Embryonic facial prominence (tissue), 1 donor: ENCODE data around the gene SH3BP2.
"Not testable (repeated sequence)": the region's sequence is repeated elsewhere in the genome, so short reads cannot be mapped to it uniquely, and the experiment has no call there.

Experiments used
- DNase-seq: peaks from one replicate; pipeline ENCODE4 v3.0.0-alpha.2; 2016; ENCODE audit errors: extremely low spot score

Gene SH3BP2

DNA sequence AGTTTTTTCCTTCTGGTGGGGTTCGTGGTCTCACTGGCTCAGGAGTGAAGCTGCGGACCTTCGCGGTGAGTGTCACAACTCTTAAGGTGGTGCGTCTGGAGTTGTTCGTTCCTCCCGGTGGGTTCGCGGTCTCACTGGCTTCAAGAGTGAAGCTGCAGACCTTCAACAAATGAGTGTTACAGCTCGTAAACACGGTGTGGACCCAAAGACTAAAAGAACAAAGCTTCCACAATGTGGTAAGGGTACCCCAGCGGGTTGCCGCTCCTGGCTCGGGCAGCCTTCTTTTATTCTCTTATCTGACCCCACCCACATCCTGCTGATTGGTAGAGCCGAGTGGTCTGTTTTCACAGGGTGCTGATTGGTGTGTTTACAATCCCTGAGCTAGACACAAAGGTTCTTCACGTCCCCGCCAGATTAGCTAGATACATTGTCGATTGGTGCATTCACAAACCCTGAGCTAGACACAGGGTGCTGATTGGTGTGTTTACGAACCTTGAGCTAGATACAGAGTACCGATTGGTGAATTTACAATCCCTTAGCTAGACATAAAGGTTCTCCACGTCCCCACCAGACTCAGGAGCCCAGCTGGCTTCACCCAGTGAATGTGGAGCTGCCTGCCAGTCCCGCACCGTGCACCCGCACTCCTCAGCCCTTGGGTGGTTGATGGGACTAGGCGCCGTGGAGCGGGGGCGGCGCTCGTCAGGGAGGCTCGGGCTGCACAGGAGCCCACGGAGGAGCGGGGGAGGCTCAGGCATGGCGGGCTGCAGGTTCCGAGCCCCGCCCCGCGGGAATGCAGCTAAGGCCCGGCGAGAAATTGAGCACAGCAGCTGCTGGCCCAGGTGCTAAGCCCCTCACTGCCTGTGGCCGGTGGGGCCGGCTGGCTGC lies 30.2 kb upstream of the SH3BP2 start:
- DNase-seq, result not testable (repeated sequence)

DNA sequence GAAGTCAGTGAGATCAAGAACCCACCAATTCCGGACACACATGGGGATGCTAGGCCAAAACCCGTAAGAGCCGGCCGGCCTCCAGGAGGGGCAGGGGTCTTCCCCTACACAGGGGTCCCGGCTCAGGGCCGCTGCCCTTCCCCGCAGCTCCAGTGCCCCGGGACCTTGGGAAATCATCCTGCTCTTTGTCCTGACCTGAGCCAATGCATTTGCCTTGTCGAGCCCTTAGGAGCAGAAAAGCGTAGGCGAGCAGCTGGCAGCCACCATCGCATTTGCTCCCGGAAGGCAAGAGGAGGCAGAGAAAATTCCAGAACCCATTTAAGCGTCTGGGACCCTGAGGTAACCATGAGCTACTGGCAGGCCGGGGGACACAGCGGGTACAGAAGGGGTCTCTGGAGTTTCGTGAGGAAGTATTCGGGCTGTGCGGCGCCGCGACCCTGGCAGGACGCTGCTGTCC lies 29.3 kb upstream of the SH3BP2 start:
- DNase-seq, result no peak

DNA sequence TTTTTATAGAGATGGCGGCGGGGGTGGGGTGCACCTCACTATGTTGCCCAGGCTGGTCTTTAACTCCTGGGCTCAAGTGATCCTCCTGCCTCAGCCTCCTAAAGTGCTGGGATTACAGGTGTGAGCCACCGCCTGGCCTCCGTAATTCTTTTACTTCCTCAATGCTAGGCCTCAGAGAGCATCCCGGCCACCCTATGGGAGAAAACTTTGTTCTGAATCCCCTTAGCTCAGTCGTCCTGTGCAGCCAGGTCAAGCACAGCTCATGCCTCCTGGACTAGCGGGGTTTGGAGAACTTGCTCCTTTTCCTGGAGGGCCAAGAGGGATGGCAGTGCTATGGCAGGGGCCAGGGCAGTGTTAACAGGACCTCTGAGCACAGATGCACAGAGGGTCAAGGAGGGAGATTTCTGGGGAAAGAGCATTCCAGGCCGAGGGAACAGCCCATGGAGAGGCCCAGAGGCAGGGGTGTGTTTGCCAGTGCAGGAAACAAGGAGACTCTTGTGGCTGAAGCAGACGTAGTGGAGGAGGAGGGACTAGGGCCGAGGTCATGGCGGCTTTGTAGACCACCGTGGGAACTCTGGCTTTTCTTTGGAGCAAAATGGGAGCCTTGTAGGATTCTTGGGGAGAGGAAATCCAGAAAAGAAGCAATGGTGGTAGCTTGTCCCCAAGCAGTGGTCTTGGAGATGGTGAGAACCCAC lies 26.9 kb upstream of the SH3BP2 start:
- DNase-seq, result no peak

DNA sequence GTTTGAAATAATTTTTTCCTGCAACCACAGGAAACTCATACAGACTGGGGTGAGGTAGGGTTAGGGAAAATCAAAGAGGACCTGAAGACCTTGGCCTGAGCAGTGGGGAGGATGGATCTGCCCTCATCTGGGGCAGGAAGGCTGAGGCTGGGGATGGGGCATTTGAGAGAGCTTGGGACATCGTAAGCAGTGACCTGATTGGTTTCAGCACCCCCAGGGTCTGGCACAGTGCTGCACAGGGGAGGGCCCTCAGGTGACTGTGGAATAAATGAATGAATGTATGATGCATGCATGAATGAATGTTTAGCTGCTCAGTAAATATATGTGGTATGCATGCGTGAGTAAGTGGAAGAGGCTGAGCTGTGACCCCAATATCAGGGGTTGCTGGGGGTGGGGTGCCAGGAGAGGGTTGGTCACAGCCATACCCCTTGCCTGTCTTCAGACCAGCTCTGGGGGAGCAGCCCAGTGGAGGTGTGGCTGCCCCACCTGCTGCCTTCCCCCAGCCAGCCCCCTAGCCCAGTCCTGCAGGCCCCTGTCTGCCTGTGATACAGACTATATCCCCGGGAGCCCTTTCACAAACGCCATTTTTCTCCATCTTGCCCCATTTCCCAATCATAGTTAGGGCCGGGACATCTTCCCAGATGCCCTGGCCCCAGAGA lies 25.7 kb upstream of the SH3BP2 start:
- DNase-seq, result no peak

DNA sequence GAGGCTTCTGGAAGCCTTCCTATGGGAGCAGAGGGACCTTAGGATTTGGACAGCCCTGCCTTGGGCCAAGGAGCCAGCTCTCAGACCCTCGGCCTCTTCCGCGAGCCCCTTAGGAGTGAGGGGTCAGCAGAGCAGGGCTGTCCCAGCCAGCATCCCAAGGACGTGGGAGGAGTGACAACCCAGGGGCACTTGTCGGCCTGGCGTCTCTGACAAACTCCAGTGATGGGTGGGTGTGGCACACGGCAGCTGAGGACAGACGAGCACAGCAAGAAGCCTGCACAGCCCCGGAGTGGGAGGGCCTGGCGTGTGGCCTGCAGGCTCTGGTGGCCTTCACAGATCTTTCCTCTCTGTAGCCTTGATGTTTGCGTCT lies 25.2 kb upstream of the SH3BP2 start:
- DNase-seq, result no peak

DNA sequence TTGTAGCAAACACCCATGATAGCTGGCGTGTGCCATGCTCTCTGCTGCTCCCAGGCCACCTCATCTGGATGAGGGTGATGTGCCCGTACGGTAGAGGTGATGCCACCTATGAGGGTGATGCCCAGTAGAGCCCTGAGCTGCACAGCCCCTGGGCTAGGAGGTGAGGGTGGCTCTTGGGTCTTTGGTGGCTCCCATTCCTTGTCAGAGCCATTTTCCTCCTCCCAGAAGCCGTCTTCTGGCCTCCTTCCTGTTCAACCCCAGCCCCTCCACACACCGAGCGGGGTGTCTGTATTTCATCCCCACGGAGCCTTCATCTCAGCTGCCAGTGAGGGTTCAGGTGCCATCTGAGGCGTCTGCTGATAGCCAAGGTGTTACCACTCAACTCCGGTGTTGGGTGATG lies 24.8 kb upstream of the SH3BP2 start:
- DNase-seq, result no peak

DNA sequence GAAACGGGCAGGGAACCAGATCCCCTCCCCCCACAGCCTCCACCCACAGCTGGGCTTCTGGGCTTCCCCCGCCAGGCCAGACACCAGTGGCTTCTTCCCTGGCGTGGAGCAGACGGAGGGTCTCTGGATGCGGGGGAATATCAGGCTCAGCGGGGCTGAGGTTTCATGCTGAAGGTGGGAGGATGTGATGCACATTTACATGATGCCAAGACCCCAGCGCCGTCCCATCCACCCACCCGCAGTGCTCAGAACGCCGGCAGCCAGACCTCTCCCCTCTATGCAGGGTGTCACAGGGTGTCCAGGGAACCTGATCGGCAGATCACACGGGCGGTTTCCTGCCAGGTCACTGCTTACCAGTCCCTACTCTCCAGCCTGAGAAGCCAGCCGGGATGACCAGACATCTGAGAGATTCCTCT lies 24.0 kb upstream of the SH3BP2 start:
- no peak for DNase-seq

DNA sequence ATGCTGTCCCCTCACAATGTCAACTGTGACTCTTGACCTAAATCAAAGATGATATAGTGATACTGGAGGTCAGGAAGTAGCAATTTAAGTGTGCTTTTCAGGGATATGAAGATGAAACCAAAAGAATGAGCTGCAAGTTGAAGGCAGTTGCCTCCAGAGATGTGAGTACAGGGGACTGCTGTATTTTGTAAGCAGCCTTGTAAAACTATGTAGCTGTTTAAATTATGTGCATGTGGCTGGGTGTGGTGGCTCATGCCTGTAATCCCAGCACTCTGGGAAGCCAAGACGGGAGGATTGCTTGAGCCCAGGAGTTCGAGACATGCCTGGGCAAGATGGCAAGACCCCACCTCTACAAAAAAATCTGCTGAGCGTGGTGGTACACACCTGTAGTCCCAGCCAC lies 21.6 kb upstream of the SH3BP2 start:
- no peak for DNase-seq

DNA sequence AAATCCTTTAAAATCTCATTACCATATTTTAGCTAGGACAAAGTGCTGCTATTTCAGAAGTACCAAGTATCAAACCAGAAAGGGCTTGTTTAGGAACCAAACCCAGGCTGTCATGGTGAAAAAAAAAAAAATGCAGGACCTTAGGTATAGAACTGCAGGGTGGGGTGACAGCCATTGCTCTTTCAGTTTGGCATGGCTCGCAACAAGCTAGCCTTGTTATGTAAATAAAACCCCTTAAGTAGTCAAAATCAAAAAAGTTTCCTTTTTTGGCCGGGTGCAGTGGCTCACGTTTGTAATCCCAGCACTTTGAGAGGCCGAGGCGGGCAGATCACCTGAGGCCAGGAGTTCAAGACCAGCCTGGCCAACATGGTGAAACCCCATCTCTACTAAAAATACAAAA lies 12.2 kb upstream of the SH3BP2 start:
- DNase-seq, result not testable (repeated sequence)

DNA sequence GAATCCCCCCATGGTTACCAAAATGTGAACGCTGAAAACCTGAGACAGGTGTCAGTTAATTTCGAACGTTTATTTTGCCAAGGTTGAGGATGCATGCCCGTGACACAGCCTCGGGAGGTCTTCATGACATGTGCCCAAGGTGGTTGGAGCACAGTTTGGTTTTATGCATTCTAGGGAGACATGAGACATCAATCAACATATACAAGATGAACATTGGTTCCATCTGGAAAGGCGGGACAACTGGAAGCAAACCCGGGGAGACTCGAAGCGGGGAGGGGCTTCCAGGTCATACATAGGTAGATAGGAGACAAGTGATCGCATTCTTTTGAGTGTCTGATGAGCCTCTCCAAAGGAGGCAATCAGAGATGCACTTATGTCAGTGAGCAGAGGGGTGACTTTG lies 11.0 kb upstream of the SH3BP2 start:
- no peak for DNase-seq

DNA sequence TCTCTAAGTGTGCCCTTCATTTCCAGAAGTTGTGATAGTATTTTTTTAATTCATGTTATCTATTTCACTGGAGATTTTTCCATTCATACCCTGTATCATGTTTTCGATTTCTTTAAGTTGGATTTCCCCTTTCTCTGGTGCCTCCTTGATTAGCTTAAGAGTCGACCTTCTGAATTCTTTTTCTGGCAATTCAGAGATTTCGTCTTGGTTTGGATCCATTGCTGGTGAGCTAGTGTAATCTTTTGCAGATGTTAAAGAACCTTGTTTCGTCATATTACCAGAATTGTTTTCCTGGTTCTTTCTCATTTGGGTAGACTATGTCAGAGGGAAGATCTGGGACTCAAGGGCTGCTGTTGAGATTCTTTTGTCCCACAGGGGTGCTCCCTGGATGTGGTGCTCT lies 9.1 kb upstream of the SH3BP2 start:
- no peak for DNase-seq

DNA sequence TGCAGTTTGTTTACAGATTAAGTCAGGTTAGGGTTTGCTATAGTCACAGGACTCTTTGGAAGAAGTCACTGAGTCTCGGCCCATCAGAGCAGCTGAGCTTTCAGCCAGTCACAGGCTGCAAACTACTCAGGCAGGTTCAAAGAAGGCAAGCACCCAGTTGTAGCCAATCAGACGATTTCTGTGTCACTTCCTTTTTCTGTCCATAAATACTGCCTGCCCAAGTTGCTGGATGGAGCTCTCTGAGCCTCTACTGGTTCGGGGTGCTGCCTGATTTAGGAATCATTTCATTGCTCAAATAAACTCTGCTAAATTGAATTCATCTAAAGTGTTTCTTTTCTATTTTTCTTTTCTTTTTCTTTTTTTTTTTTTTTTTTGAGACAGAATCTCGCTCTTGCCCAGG lies 7.3 kb upstream of the SH3BP2 start:
- no peak for DNase-seq

DNA sequence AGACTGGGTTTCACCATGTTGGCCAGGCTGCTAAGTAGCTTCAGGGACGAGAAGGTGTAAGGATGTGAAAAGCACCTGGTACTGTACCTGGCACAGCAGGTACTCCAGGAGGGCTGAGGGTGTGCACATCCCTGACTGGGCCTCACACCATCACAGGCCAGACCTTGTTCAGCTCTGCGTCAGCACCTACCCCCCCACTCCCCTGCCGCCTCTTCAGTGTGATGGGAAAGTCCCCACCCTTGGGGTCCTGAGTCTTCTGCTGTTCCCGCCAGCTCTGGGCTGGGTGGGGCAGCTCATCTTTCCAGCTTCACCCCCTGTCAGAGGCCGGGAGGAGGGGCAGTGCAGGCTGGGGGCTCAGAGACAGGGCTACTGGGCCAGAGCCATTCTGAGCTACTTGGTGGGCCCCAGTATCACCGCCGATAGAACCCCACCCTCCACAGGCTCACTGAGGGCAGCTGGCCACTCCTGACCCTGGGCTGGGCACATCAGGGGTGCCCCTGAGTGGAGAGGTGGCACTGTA lies 6.7 kb upstream of the SH3BP2 start:
- no peak for DNase-seq

DNA sequence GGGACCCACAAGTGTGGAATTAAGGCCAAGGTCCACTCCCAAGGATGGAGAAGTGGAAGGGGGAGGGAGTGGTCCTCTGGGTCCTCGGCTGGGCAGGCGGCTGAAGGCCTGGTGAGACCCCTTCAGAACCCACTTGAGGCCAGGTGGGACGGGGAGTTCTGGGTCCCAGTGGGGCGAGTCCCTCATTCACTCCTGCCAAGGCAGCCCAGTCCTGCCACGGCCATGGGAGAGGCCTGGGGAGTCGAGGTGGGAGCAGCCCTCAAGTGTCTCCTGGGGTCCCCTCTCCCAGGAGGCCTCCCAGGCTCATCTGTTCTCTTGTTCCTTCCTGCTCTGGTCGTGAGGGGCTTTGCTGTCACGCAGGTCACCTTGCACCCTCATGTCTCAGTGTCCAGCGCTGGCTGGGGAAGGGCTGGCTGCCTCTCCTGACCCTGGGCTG lies 6.1 kb upstream of the SH3BP2 start:
- no peak for DNase-seq

DNA sequence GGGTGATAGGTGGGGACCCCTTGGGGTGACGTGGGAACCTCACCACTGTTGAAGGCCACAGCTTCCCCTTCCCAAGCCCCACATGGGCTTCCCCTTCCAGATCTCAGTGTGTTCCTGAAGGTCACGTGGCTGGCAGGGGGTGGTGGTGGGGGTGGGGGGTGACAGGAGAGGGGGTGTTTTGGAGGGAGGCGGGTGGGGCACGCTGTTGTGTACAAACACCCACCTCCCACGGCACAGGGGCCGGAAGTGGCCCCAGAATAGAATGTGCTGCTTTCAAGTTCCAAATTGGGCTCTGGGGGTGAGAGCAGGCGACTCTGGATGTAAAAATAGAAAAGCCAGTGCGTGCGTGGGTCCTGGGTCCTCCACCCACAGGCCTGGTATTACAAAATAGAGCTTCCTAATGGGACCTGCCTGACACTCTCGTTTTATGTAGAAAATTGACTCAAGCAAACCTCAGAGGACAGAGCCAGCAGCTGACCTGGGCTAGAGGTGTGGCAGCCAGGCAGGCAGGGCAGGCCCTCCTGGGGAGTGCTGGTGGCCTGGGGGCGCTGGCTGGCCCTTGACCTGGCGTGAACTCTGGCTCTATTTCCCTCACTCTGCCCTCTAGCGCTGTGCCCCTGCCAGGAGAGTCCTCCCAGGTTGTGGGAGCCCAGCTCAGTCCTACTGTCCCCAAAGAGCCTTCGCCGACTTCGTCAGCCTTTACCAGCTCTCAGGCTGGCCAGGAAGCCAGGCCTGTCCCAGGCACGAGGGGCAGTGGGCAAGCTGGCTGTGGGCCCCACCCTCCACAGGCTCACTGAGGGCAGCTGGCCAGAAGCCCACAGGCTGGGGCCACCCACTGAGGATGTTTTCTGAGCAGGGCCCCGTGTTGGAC lies 5.4 kb upstream of the SH3BP2 start:
- no peak for DNase-seq

DNA sequence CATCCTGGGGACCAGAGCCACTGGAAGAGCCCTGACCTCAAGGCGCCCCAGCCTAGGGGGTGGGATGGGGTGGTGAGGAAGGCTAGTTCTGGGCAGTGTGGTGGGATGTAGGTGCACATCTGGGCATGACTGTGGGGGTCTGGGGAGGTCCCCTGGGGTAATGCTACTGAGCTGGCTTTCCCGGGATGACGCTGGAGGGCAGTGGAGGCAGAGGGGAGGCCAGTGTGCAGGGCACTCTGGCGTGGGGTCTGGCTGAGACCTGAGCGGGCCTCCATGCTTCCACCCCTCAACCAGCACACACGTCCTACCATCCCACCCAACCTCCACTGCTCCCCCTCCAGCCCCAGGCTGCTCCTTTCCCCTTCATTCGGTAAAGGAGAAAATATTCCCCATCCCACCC lies 4.8 kb upstream of the SH3BP2 start:
- DNase-seq, result no peak

DNA sequence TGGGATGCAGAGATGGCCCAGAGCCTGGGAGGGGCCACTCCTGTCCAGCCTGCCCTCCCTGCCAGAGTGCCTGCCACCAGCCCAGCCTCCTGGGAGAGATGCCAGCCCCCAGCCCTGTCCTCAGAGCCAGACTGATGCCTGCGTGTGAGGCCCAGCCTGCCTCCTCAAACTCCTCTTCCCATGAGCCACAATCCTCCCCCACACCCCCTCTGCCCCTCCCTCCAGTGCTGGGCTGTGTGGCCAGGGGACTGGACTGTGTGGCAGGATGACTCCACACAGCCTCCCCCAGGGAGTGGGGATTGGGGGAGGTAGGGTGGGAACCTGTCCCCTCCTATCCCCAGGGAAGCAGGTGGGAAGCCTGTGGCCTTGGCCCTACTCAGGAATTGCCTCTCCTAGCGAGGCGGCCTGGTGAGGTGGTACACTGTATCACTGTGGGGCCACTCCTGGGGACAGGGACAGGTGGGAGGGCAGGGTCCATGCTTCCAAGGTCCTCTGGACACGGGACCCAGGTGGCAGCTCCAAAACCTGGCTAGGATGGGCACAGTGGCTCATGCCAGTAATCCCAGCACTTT lies 4.3 kb upstream of the SH3BP2 start:
- DNase-seq, result no peak

DNA sequence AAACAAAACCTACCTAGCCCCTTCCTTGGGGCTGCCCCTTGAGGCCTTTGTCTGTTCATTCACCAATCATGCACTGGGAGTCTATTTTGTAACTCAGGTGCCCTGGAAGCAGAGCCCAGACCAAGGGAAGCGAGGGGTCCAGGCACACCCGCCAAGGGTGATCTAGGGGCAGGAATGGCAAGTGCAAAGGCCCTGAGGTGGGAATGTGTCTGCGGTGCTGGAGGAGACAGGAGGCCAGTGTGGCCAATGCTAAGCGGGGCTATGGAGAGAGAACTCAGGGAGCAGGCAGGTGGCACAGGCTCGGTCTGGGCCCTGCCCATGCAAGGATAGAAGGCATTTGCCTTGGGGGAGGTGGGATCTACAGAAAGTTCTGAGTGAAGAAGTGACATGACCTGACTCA lies 3.5 kb upstream of the SH3BP2 start:
- no peak for DNase-seq

DNA sequence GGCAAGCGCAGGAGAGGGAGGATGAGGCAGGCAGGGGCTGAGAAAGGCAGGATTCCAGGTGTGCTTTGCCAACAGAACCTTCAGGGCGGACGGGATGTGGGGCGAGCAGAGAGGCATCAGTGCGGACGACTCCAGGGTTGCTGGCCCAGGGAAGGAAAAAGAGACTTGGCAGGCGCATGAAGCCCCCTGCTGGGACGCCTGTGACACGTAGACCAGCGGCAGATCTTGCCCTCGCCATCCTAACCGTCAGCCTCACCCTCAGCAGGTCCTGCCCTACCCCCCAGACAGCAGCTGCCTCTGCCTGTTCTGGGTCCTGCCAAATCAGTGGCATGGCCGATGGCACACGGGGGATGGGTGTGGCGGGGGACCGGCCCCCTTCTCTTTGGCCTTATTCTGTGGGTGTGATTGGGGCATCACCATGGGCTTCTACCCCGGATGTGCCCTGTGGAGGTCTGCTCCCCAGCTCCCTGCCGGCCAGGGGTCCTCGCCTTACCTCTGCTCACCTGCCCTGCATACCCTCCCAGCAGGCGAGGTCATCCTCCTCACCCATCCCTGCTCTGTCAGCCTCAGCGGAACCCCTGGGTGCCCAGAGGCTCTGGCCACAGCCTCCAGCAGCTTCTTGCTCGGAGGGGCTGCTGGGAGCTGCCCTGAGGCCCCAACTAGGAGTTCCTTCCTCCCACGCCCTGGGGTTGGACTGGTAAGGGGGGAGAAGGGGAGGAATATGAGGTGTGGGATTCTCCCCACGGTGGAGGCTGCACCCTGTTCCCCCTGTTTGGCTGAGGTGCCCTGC lies 2.9 kb upstream of the SH3BP2 start:
- DNase-seq, result no peak
